ENCODE data around the gene FBXO34.

The FBXO34 gene

DNA sequence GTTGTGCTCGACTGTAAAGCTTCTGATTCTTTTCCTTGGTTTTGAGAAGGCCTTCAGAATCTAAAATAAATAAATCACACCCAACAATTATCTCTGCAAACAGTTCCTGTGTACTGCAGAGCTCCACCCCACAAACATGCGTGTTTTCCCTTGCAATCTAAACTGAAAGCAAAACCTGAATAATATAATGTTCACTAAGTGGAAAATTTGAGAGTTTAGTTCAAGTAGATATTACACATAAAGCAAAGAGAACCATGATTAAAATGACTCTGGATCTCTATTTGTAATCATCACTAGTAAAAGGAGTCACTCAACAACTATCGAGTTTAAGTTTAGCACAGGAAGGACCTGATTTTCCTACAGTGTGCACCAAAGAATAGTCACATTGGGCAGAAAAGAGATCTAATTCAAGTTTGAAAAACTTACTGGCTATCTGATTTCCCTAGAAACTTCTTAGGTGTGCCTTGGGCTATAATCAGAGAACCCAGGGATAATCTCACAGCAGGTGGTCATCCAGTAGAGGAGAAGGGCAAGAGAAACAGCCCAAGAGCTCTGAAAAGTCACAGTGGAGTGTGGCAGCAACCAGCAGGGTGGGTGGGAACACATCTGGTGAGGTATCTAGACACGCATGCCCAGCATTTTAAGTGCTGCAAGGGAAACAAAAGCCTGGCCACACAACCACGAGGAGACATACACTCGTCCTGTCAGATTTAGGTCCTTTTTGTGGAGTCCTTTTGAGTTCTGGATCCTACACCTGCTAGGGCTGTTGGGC is 115.0 kb downstream of the FBXO34 start:
- no peak for DNase-seq

DNA sequence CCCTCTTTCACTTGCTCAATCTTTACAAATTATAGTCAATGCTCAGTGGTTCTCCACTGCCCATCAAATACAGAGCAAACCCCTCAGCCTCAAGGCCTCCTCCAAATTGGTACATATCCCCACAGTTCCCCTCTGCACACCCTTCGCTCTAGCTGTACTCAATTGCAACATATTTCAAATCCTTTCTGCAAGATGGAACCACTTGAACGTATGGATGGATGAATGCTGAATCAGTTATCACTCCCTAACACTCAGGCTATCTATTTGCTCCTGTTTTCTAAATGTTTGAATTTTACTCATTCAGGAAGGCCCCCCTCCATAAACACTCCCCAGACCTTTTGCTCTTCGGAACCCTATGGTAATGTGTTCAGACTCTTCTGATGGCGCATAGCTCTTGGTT is 115.9 kb downstream of the FBXO34 start:
- DNase-seq, result no peak

DNA sequence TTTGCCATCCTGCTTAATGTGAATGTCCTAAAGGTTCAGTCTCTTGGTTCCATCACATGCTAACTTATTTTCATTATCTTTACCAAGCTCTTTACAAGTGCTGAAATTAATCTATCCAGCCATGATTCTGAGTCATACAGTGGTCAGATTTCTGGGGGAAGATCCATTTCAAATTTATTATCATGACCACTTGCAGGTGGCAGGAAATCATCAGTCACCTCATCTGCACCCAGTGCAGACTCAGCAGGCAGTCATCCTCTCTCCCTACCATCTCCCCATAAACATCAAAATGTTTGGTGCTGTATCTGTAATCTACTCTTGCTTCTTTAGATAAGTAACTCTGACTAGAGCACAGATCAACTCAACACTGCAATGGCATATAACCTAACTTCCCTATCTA is 116.9 kb downstream of the FBXO34 start:
- DNase-seq, result no peak

DNA sequence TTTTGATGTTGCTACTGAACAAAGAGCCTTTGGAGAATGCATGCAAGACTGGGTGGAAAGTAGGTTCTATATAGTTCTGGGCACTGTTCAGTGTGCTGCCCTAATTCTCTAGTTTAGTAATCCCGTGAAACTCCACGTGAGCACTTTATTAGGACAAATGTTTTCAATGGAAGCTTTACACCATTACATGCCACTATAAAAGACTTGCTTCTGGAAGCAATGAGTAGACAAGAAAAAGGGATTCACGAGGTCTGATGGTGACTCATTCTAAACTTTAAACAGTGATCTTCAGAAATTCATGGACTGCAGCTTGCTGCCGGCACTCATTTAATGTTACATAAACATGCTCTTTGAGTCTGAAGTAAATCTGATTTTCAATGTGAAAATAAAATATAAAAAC is 118.1 kb downstream of the FBXO34 start:
- no peak for DNase-seq

DNA sequence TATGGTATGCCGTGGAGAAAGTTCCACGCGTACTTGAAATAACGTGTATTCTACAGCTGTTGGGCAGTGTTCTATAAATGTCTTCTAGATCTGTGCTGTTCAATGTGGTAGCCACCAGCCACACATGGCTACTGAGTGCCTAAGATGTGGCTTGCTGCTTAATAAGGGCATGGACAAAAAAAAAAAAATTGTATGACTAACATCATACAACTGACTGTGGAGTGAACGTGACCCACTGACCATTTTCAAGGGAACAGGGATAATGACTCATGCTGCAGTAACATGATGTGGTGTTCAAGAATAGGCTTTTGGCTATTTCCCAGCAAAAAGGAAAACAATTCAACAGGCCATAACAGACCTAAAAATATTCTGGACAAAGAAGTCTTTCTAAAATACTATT is 127.5 kb downstream of the FBXO34 start:
- no peak for DNase-seq

DNA sequence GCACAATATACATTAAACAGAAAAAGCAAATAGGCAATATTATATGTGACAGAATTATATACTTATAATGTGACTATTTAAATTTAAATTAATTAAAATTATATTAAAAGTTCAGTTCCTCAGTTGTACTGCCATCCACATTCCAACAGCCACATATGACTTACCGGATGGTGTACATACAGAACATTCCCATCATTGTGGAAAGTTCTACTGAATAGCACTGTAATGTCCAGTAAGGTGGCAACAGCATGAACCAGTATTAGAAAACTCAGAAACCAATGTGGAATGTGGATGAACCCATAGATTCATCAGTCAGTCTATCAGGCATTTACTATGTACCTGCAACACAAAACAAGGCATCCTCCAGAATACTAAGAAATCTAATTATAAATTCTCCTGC is 128.0 kb downstream of the FBXO34 start:
- DNase-seq, result no peak

DNA sequence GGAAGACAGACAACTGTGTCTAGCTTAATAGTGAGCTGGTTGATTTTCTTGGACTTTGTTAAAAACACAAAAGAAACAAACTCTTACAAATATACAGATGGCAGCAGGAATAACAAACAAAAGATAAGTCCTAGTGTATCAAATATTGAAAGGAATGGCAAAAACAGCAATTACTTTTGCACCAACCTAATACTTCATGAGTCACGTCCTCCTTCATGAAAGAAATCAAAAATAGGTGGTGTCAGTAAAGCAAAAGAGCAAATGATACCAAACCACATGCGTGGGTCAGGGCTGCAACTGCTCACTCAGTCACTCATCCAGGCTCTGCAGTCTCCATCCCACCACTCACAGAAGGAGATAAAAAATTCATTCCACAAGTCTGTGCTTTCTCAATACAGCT is 128.6 kb downstream of the FBXO34 start:
- DNase-seq, result no peak

DNA sequence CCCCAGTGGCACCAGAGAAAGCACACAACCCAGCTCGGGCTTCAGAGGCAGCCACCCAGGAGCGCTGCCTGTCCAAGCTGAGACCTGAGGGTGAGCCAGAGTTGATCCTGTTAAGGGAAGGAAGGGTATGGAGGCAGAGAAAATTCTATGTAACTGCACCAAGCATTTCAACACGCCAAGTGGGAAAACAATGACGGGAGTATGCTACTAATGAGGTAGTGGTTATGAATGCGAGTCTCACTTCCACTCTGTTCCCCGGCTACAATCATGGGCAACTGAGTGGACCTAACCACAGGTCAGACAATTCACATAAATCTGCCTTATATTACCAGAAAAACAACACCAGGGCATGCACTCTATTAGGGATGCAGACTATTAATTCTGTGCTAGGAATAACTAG is 130.5 kb downstream of the FBXO34 start:
- DNase-seq, result no peak
